Effector memory CD4-positive, alpha-beta T cell (primary cell): ENCODE measurements around the gene BCCIP.

Source experiments
- DNase-seq, 3 donors: peaks; one replicate each; pipeline ENCODE4 v3.0.0-alpha.2; 2020
- H3K27ac ChIP-seq: 2 replicates; pipeline ENCODE4 v1.7.0; 2013; ENCODE audit warnings: mild to moderate bottlenecking, low read length, moderate library complexity; ENCODE audit not compliant: insufficient read depth, poor library complexity, severe bottlenecking
- H3K27me3 ChIP-seq: replicated peaks from 2 replicates; pipeline ENCODE4 v1.7.0; 2013; ENCODE audit warnings: mild to moderate bottlenecking, low read length; ENCODE audit not compliant: insufficient read depth, control insufficient read depth, poor library complexity, severe bottlenecking
- H3K36me3 ChIP-seq: 2 replicates; pipeline ENCODE4 v1.7.0; 2013; ENCODE audit warnings: mild to moderate bottlenecking, low read length, moderate library complexity; ENCODE audit not compliant: control insufficient read depth, insufficient read depth
- H3K4me1 ChIP-seq: 2 replicates; pipeline ENCODE4 v1.7.0; 2013; ENCODE audit warnings: low read length, mild to moderate bottlenecking; ENCODE audit not compliant: control insufficient read depth, insufficient read depth, poor library complexity, severe bottlenecking
- H3K4me3 ChIP-seq: 2 replicates; pipeline ENCODE4 v1.7.0; 2013; ENCODE audit warnings: low read length, low read depth, mild to moderate bottlenecking; ENCODE audit not compliant: insufficient read depth, poor library complexity, severe bottlenecking
- H3K9me3 ChIP-seq: 2 replicates; pipeline ENCODE4 v1.7.0; 2013; ENCODE audit warnings: mild to moderate bottlenecking, low read length, moderate library complexity; ENCODE audit not compliant: control insufficient read depth

BCCIP gene

DNA sequence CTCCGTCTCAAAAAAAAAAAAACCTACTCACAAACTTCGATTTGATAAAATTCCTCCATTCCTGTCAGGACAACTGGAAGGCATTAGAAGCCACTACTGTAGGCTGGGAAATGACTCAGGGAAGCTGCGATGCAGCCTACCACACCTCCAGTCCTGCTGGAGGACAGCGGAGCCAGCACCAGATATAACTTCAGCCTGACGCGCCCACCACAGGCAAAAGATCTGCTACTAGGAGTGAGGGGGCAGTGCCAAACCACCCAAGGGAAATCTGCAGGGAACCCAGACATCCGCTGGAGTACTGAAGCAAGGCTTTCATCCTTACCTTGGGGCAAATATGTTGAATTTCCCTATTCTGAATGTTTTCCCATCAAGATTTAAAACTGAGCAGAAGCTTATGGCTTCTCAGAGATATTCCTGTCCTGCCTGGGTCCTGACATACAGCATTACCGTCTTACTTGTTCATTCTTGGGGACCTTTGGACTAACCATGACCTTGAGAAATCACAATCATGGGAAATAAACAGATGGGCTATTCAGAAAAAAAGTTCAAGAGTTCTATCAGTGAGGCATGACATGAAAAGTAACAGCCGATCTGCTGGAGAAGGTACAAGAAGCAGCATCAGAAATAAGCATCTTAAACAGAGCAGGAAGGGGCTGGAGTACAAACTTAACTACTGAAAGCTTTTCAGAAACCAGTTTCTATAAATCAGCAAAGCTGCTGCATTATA, 20.4 kb downstream of the BCCIP start:
- Histone ChIP-seq H3K27me3 (no peaks in the 10 kb centered on the region), H3K4me3 (no peak overlapping the region), H3K9me3 (no peaks in the 10 kb centered on the region), H3K27ac (no peak overlapping the region), H3K4me1 (no peaks in the 10 kb centered on the region), H3K36me3 (peaks cover 7% of the 10 kb centered on the region)
- DNase-seq, result no peak

DNA sequence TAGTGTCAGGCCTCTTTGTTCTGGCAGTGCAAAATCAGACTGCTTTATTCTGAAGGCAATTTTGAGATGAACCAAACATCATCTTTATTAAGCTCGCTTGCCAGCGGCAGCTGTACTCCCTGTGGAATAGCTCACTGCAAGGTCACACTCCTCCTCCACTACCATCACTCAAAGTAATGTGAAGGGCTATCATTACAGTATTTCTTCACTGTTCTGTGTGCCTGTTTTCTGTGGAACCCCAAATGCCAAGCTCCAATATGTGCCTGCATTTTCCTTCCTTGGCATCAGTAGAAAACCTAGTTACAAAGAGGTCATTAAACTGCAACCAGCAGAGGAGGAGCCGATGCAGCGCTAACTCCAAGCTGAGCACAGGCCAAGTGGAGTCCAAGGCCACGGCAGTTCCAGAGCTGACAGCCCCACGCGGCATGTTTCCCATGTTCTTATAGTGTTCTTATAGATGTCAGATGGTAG, 21.4 kb downstream of the BCCIP start:
- Histone ChIP-seq H3K4me1 (no peaks in the 10 kb centered on the region), H3K9me3 (no peaks in the 10 kb centered on the region), H3K27ac (no peak overlapping the region), H3K36me3 (peaks cover 7% of the 10 kb centered on the region), H3K4me3 (no peak overlapping the region), H3K27me3 (no peaks in the 10 kb centered on the region)
- no peak for DNase-seq

DNA sequence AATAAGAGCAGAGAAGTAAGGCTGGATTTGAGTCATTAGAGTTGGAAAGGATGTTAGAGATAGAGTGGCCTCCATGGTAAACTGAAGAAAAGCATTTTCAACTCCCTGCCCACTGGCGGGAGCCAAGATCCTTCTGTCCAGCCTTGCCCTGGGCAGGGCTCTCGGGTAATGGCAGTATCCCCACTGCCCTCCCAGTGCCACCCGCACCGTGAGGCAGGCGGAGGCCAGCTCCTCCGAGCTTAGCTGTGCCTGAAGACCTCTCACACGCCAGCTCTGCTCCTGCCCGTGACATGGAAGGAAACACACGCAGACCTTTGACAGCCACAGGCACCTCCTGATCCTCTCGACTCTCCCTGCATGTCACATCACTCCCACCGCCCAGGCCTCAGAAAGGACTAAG, 22.3 kb downstream of the BCCIP start:
- H3K27ac ChIP-seq, result no peak overlapping the region
- no peaks in the 10 kb centered on the region for H3K27me3 ChIP-seq
- H3K4me3 ChIP-seq, result no peak overlapping the region
- H3K9me3 ChIP-seq, result no peaks in the 10 kb centered on the region
- peaks cover 7% of the 10 kb centered on the region for H3K36me3 ChIP-seq
- no peak for DNase-seq
- no peaks in the 10 kb centered on the region for H3K4me1 ChIP-seq

DNA sequence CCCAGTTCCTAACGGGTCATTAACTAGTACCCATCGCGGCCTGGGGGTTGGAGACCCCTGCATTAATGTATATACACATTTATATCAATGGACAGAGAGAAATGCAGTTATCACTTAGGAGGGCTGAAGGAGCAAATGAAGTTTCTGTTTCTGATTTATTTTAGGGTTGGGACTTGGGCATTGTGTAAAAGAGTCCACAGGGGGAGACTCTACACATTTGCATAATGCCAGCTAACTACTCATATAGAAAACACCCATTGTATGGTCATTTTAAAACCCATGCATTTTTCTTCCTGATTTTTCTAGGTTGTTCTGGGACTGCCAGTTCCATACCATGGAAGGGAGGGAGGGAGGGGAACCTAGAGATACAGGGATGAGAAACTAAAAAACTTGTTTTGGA, 23.5 kb downstream of the BCCIP start:
- H3K4me3 ChIP-seq, result no peak overlapping the region
- no peaks in the 10 kb centered on the region for H3K27me3 ChIP-seq
- no peak overlapping the region for H3K27ac ChIP-seq
- peaks cover 19% of the 10 kb centered on the region for H3K36me3 ChIP-seq
- no peak for DNase-seq
- no peaks in the 10 kb centered on the region for H3K9me3 ChIP-seq
- no peaks in the 10 kb centered on the region for H3K4me1 ChIP-seq

DNA sequence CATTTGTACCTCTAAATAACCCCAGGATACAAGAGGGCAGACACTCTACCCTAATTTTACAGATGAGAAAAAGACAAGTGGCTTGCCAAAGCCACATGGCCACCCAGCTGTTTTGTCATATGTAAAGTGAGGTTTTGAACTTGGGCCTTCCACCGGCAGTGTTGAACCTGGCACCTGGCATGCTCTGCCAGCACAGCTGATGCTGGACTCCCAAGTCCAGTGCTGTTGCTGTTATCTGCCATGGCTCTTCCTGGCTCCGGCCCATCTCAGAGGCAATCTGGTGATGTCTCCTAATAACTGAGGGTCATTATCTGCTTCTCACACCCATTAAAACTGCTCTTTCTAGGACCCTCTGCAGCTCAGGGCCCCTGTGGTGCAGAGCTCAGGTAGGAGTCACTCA, 25.0 kb downstream of the BCCIP start:
- Histone ChIP-seq H3K4me3 (no peak overlapping the region), H3K36me3 (peaks cover 21% of the 10 kb centered on the region)
- no peak for DNase-seq

DNA sequence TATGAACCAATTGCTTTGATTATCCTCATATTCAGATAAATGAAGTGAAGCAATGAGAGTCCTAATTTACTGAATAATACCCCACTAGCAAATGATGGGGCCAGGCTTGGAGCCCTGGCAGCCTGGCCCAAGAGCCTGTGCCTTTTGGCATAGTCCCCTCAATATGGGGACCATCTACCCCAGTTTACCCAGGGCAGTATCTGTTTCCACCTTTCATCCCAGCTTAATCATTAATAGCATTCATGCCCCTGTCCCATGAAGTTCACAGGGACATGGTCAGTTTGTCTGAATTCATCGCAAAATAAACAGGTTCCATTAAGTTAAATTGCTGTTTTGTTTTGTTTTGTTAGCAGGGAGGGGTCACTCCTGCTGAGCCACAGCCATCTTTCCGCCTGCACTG, 25.5 kb downstream of the BCCIP start:
- Histone ChIP-seq H3K4me3 (no peak overlapping the region), H3K9me3 (no peaks in the 10 kb centered on the region), H3K4me1 (no peaks in the 10 kb centered on the region), H3K36me3 (peaks cover 21% of the 10 kb centered on the region), H3K27me3 (no peaks in the 10 kb centered on the region), H3K27ac (no peak overlapping the region)
- DNase-seq, result no peak

More for the DNA sequence above, 25.0 kb downstream of the BCCIP start:
- Histone ChIP-seq H3K27ac (no peak overlapping the region), H3K27me3 (no peaks in the 10 kb centered on the region), H3K9me3 (no peaks in the 10 kb centered on the region), H3K4me1 (no peaks in the 10 kb centered on the region)

DNA sequence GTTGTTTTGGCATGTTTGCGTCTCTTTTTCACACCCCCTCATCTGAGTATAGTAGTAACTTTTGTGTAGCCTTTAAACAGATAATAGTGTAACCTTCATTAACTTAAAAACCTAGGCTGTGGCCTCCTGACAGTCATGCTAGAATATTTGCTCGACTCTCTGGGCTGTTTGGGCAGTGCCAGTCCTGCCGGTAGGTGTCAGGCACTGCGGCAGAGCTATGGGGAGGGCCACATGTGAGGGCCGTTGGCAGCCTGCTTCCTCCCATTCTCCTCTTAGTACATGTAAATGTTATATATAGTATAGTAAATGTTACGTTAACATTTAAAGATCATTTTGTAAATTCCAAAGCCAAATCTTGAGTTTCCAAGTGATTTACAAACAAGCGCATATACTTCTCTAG, 26.1 kb downstream of the BCCIP start:
- Histone ChIP-seq H3K36me3 (peaks cover 21% of the 10 kb centered on the region), H3K27me3 (no peaks in the 10 kb centered on the region), H3K9me3 (no peaks in the 10 kb centered on the region), H3K27ac (no peak overlapping the region), H3K4me1 (no peaks in the 10 kb centered on the region), H3K4me3 (no peak overlapping the region)
- DNase-seq, result no peak

DNA sequence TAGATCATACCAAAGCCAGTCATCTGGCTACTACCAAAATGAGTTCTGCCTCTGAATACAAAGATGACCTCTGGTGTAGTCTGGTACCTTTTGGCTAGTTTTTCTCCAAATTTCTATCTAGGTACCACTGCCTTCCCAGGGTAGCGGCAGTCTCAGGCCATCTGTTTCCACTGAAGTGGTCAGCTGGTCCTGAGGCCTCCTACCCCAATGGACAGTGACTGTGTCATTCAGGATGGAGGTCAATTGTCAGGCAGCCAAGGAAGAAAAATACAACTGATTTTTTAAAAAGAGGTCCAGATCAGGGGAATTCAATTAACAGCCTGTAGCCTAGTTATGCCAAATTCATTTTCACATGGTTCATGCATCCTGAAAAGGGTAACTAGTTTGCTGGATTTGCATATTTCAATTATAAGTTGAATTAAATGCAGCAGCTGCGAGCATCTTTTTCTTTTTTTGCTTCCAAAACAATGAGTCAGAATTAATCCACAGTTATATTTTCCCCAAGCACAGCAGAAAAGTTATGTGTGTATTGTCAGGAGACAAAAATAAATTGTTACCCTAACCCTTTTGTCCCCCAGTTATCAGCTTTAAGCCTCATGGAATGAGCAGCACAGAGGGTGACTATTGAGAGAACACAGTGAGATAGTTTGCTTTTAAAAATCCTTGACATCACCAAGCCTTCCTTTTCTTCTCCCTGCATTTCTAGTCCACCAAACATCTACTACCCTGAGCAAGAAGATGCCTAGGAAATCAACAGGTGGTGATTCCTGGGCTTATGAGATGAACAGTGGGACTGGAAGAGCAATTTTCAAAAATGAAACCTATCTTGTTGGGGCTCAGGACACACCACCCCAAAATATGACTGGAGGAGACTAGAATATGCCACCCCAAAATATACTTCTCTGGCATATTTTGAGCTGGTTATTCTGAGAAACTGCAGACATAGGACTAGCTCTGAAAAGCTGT, 27.7 kb downstream of the BCCIP start:
- DNase-seq, result no peak
- Histone ChIP-seq H3K27me3 (no peaks in the 10 kb centered on the region), H3K27ac (no peak overlapping the region), H3K4me3 (no peak overlapping the region), H3K4me1 (no peaks in the 10 kb centered on the region), H3K36me3 (peaks cover 14% of the 10 kb centered on the region), H3K9me3 (no peaks in the 10 kb centered on the region)

DNA sequence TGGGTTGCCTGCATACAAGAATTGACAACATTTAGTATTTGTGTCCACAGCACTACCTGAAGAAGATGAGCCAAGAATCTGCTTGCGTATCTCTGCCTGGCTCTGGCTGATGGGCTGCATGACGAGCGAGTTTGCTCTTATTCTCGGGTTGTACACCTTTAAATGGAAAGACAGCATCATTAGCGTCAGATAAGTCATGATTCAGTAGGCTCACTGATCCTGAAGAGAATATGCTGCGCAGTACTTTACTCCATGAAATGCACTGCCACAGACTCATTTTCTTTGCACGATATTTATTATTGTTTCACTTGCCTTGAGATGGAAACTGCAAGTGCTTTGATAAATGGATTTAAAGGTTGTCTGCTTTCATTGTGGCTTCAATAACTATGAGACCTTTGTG, 29.1 kb downstream of the BCCIP start:
- DNase-seq, result no peak
- Histone ChIP-seq H3K4me3 (no peak overlapping the region), H3K27ac (no peak overlapping the region), H3K4me1 (no peaks in the 10 kb centered on the region), H3K9me3 (no peaks in the 10 kb centered on the region), H3K27me3 (no peaks in the 10 kb centered on the region), H3K36me3 (peaks cover 14% of the 10 kb centered on the region)

DNA sequence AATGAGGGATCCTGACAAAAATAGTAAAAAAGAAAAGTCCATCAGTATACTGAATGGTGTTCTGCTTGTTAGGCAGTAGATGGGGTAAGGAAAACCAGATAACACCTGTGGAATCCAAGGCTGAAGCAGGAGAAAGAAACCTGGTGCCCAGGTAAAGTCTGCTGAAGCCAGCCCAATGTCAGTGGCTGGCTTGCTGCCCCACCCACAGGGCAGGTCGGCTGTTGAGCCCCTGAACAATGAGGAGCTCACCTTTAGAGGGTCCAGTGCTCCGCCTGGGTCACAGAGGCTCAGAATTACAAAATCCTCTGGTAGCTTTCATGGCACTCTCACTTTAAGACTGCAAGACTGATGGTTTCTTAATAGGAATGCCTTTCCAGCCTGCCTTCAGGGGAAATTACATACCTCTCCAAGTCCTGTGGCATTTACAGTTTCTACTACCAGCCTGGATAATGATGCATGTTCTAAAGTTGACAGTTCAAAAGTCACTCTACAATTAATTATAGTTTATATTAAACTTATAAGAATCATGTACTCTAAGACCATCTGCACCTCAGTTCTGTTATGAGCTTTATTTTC, 33.9 kb downstream of the BCCIP start:
- H3K9me3 ChIP-seq, result no peaks in the 10 kb centered on the region
- no peak overlapping the region for H3K4me3 ChIP-seq
- no peak for DNase-seq
- no peak overlapping the region for H3K27ac ChIP-seq
- peaks cover 7% of the 10 kb centered on the region for H3K36me3 ChIP-seq
- H3K27me3 ChIP-seq, result no peaks in the 10 kb centered on the region
- H3K4me1 ChIP-seq, result no peaks in the 10 kb centered on the region
